GM18858 (cell line): ENCODE data around the gene MC1R.
A peak's percentile ranks its signal among the peaks of the same experiment; 100 is the strongest.
"Not testable (repeated sequence)": the region's sequence is repeated elsewhere in the genome, so short reads cannot be mapped to it uniquely, and the experiment has no call there.

Experiments used
- ATAC-seq: cut with Tn5 transposase; IDR thresholded peaks from one replicate; pipeline ENCODE4 v1.9.1; 2021; ENCODE audit not compliant: unreplicated experiment

Gene MC1R

GRCh38 chr16:89918453-89919347 is at the start of gene MC1R:
Gene MC1R (plus strand): TSS chr16:89918862. CDS start chr16:89919259, 397 bp downstream.
- ATAC-seq: no peak

DNA sequence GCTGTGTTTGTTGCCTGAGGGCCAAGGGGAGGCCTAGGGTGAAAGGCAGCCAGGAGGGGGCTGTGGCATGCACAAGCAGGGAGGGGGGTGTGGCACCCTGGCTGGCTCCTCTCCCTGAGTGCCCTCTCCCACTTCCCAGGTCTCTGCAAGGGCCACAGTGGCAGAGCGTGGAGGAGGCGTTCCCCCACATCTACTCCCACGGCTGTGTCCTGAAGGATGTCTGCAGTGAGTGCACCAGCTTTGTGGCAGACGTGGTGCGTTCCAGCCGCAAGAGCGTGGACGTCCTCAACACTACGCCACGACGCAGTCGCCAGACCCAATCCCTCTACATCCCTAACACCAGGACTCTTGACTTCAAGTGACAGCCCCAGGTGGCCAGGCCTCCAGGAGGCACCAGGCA is 48.8 kb upstream of the MC1R start:
- ATAC-seq: no peak

GRCh38 chr16:89870440-89870839 is 48.2 kb upstream of the MC1R start:
- ATAC-seq: no peak

DNA sequence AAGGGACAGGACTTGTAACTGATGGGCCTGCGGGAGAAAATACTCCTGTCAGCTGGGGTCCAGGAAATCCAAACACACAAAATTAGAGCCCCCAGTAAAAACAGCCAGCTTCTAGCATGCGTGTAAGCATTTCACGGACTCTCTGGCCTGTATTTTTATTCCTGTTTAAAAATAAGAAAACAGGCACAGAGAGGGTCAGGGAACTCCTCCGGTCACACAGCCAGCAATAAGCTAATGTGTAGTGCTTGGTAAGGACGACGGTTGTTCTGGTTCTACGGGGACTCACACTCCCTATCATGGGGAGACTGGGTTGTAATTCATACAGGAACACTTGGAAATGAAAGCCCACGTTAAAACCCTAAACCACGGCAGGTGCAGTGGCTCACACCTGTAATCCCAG is 46.8 kb upstream of the MC1R start:
- no peak for ATAC-seq

- ATAC-seq: peak; percentile 29
These were observed 45.3 kb upstream of the MC1R start, which contains the start of gene TCF25 for GRCh38 chr16:89873109-89873971. Gene TCF25 (plus strand): TSS chr16:89873592. CDS start chr16:89873668, 76 bp downstream.

DNA sequence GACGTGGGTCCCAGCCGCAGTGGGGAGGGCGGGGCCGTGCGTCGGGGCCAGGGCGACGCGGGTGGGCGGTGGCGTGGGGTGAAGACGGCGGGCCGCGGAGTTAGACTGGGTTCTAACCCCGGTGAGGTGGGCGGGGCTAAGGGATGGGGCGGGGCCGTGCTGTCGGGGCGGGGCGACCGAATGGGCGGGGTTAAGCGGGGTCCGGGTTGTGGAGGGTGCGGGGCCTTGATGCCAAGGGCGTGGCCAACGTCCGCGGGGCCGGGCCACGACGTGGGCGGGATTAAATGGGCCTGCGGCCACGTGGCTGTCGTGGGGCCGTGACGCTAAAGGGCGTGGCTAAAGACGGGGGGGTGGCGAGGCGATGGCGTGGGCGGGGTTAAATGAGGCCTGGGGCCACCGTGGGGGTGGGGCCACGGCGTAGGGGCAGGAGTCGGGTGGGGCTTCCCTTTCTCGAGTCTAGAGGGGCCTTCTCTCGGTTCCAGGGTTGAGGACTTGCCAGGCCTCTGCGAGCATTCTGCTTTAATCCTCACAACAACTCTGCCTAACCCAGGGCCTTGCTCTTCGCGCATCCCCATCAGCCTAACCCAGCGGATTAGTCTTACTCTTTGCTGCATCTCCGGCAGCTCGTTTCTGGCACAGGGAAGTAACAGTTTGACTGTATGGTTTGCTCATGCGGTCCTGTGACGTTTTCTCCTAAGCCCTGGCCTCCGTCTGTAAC is 44.5 kb upstream of the MC1R start:
- ATAC-seq: peak; percentile 40

GRCh38 chr16:89879123-89879522 is 39.5 kb upstream of the MC1R start:
- ATAC-seq: not testable (repeated sequence)

DNA sequence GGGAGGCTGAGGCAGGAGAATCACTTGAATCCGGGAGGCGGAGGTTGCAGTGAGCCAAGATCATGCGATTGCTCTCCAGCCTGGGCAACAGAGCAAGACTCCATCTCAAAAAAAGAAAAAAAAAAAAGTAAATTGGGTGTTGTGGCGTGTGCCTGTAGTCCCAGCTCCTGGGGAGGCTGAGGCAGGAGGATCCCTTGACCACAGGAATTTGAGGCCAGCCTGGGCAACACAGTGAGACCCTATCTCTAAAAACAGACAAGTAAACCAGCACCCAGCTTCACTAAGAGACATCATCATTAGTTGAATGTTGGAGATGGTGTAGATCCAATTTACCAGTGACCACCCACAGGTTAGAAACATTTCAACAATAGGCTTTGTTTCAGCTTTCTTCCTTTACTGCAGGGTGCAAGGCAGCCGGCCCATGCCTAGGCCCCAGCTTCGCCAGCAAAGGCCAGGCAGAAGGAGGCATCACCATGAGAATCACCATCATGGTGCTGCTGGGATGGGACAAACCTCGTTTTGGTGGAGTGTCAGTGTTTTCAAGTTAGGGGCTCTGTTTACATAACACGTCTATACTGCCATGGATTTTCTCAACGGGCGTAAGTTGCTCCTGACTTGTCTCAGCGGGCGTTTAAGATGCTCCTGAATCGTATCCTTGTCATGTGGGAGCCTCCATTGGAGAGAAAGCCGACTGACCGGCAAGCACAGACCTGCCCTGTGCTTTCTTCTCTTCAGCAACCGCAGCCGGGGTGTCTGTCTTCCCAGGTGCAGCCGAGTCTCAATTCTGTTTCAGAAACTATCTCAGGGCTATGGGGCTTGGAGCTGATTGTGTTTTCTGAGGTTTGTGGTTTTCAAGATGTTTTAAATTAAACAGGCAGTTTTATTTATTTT is 37.9 kb upstream of the MC1R start:
- ATAC-seq: no peak

- no peak for ATAC-seq
These were observed 37.3 kb upstream of the MC1R start for GRCh38 chr16:89881368-89881730.

GRCh38 chr16:89883346-89884040 is 35.2 kb upstream of the MC1R start:
- no peak for ATAC-seq

- no peak for ATAC-seq
These were observed 34.6 kb upstream of the MC1R start for GRCh38 chr16:89884041-89884421.

GRCh38 chr16:89887243-89887642 is 31.4 kb upstream of the MC1R start:
- no peak for ATAC-seq

GRCh38 chr16:89890200-89890599 is 28.5 kb upstream of the MC1R start:
- ATAC-seq: no peak

- ATAC-seq: no peak
These were observed 27.6 kb upstream of the MC1R start for GRCh38 chr16:89890886-89891657.

DNA sequence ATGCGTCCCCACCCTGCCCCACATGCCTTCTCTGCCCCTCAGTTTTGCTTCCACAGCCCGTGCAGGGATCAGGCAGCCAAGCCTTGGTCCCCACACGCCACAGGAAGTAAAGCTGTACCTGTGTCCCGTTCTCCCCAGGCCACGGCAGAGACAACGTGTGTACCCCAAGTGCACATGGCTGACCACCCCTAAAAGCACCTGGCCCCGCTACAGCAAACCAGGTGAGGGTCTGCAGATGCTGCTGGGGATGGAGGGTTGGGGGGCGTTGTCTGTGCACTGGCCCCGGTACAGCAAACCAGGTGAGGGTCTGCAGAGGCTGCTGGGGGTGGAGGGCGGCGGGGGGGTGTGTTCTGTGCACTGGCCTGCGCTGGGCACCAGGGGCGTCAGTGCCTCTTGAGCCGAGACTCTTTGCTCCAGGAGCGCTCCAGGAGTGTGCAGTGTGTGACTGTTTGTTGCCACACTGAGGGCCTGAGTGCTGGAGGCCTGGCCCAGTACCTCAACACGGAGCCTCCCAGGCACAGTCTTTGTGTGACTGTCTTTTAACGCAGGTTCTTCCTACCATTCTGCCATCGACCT is 26.5 kb upstream of the MC1R start:
- no peak for ATAC-seq

- no peak for ATAC-seq
These were observed 26.0 kb upstream of the MC1R start for GRCh38 chr16:89892635-89893034.

GRCh38 chr16:89893642-89894548 is 24.8 kb upstream of the MC1R start:
- no peak for ATAC-seq
